NT2/D1 (cell line): Measurements from ENCODE around the gene CEP295NL.

Experiments used
- SUZ12 ChIP-seq: IDR thresholded peaks from 2 replicates; pipeline ENCODE4 v1.6.1; 2011; ENCODE audit not compliant: insufficient read length, insufficient read depth; ENCODE audit errors: extremely low read depth
- YY1 ChIP-seq: IDR thresholded peaks from 2 replicates; pipeline ENCODE4 v1.6.1; 2011; ENCODE audit not compliant: insufficient read length, insufficient read depth
- ZNF274 ChIP-seq: IDR thresholded peaks from 2 replicates; pipeline ENCODE4 v1.6.1; 2011; ENCODE audit warnings: mild to moderate bottlenecking, low read depth, low read length

- no peak for TF ChIP-seq YY1
- TF ChIP-seq SUZ12: no peak
- TF ChIP-seq ZNF274: no peak
These were observed 37.7 kb upstream of the CEP295NL start for GRCh38 chr17:78940708-78941107.
